NCI-H446 treated with DMSO at 0.1 percent for 48 hours (cell line): ENCODE results near the gene SLC37A1.
"Not testable (repeated sequence)": the region's sequence is repeated elsewhere in the genome, so short reads cannot be mapped to it uniquely, and the experiment has no call there.

Experiments used
- DNase-seq: peaks from one replicate; lab custom pipeline; 2025; lab: John Stamatoyannopoulos, UW

SLC37A1 gene

GRCh38 chr21:42595283-42596187 lies 81.9 kb downstream of the SLC37A1 start:
- no peak for DNase-seq

GRCh38 chr21:42596657-42597056 lies 83.0 kb downstream of the SLC37A1 start:
- DNase-seq: no peak

- no peak for DNase-seq
These were observed 84.0 kb downstream of the SLC37A1 start for GRCh38 chr21:42597487-42598158.

DNA sequence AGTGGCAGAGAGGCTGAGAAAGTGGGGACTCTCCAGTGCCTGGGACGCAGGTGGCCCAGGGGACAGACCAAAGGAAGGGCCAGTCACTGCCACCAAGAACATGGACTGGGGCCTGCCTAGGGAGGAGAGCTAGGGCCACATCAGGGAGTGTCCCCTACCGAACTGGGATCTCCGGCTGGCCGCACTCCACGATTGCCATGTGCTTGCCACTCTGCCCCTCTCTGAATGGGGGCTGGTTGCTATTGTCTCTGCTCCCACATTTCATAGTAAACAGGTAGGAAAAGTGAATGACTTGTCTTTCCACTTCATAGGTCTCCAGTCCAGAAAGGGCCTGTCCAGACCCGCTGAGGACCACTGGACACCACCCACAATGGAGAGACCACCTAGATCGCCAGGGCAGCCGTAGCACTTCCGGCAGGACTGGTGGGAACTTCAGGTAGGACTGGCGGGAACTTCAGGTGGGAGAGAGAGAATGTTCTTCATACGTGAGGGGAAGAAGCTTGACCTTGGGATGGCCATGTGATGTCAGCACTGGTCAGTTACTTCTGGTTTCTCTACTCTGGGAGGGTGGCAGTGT lies 84.6 kb downstream of the SLC37A1 start:
- DNase-seq: no peak

- no peak for DNase-seq
These were observed 85.8 kb downstream of the SLC37A1 start for GRCh38 chr21:42599486-42599885.

GRCh38 chr21:42599962-42600361 lies 86.3 kb downstream of the SLC37A1 start:
- DNase-seq: no peak

DNA sequence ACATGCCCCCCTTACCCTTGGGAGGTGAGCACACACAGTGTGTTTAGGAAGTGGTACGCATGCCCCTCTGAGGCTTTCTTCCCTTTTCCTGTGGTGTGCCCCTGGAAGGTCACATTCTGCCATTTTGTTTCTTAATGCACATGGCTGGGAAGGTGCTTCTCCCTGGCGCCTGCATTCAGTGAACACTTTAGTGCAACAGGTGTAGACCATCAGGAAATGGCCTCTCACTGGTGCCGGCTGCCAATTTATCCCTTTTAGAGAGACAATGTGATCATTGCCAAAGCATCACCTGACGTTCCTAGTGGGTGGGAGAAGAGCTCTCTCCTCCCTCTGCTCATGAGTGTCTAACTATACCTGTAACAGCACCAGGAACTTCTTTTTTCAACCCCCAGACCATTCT lies 88.0 kb downstream of the SLC37A1 start:
- DNase-seq: no peak

GRCh38 chr21:42607102-42607501 lies 93.5 kb downstream of the SLC37A1 start:
- DNase-seq: no peak

DNA sequence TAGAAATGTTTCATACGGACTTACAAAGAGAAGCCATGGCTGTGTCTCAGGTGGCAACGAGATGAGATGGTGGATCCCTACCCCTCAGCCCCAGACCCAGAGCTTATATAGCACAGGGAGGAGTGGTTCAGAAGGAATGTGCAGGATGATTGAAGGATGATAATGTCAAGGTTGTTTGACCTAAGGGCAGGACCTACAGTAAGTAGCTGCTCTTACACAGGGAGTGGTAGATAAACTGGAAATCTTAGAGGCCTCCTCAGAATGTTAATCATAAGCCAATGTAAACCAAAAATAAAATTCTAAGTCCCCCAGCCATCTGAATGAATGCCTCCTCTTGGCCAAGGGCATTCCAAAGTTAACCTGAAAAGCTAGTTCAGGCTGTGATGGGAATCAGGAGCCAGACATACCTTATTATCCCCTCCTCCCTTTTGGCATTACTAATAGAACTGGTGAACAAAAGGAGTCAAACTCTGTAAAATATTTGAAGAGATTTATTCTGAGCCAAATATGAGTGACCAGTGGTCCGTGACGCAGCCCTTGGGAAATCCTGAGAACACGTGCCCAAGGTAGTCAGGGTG lies 94.0 kb downstream of the SLC37A1 start:
- DNase-seq: no peak

DNA sequence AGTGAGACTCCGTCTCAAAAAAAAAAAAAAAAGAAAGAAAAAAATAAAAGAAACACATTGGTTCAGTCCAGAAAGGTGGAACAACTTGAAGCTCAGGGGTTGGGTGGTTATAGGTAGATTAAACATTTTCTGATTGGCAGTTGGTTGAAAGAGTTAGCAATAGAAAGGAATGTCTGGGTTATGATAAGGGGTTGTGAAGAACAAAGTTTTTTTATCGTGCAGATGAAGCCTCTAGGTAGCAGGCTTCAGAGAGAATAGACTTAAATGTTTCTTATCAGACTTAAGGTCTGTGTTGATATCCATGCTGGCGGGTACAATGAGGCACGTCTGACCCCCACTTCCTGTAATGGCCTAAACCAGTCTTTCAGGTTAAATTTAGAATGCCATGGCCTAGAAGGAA lies 94.8 kb downstream of the SLC37A1 start:
- DNase-seq: no peak

GRCh38 chr21:42609811-42610210 lies 96.2 kb downstream of the SLC37A1 start:
- no peak for DNase-seq

GRCh38 chr21:42611852-42612251 lies 98.2 kb downstream of the SLC37A1 start:
- no peak for DNase-seq

- DNase-seq: no peak
These were observed 98.7 kb downstream of the SLC37A1 start for GRCh38 chr21:42612390-42612789.

- no peak for DNase-seq
These were observed 100.1 kb downstream of the SLC37A1 start for GRCh38 chr21:42613756-42614155.

GRCh38 chr21:42614396-42614795 lies 100.7 kb downstream of the SLC37A1 start:
- DNase-seq: no peak

DNA sequence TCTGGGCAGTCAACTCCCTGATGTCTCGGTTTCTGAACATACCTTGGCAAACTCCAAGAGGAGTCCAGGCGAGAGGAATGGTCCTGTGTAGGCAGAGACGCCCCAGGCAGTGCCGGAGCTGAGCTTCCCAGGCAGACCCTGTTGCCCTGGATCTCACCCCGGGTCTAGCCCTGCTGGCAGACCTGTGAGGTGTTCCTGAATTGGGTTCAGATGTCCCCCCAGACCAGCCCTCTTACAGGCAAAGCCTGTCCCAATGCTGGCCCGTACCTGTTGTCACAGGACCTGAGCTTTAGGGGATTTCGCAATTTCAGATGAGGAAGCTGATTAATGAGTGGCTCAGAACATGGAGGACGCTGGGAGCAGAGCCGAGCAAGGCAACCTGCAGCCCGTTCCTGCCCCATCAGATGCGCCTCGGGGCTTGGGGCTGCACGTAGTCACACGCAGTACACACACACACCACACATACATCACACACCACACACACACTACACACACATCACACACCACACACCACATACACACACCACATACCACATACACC lies 101.2 kb downstream of the SLC37A1 start:
- no peak for DNase-seq

DNA sequence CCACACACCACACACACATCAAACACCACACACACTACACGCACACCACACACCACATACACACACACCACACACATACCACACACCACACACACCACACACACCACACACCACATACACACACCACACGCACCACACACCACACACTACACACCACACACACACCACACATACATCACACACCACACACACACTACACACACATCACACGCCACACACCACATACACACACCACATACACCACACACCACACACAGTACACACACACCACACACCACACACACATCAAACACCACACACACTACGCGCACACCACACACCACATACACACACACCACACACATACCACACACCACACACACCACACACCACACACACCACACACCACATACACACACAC lies 101.7 kb downstream of the SLC37A1 start:
- not testable (repeated sequence) for DNase-seq

DNA sequence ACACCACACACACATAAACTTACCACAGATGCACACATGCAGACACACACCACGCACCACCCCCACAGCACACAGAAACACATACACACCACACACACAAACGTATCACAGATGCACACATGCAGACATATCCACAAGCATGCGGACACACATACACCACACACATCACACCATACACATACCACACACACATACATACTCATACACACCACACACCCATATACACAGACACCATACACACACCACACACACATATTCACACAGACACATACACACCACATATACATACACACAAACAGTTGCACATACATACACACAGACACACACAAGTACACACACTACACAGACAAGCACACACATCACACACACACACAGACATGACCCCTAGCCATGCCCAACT lies 102.3 kb downstream of the SLC37A1 start:
- DNase-seq: no peak

DNA sequence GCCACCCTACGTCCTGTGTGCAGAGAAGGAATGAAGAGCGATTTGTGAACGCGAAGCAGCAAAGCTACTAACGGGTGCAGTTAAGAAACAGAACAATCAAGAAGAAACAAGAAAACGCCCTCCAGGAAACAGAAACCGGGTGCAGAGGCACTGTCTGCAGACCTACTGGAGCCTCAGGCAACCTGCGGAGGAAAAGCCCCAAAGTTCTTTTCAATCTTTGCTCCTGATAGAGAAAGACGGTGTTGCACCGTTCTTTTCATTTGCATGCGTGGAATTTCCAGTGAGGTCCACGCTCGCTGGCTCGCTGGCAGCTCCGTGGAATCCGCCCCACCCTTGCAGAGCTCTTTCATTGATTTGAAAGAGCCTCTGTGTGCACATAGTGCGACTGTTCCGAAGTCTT lies 102.8 kb downstream of the SLC37A1 start:
- DNase-seq: no peak

- DNase-seq: no peak
These were observed 103.3 kb downstream of the SLC37A1 start for GRCh38 chr21:42616941-42617340.

DNA sequence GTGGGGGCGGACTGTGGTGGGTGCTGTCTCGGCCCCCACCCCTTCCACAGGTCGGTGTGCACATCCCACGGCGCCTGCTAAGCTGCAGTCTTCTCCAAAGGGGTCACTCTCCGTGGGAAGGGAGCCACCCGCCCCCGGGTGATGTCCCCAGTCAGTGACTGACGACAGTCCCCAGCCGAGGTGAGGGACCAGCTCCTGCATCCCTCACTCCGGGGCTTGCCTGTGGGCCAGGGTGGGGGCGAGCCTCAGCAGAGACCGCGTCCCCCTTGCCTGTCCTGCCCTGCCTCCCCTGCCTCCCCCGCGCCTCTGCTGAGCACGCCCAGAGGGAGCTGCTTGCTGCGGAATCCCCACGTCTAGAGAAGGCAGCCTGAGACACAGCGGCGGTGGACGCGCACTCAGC lies 103.8 kb downstream of the SLC37A1 start:
- DNase-seq: no peak

DNA sequence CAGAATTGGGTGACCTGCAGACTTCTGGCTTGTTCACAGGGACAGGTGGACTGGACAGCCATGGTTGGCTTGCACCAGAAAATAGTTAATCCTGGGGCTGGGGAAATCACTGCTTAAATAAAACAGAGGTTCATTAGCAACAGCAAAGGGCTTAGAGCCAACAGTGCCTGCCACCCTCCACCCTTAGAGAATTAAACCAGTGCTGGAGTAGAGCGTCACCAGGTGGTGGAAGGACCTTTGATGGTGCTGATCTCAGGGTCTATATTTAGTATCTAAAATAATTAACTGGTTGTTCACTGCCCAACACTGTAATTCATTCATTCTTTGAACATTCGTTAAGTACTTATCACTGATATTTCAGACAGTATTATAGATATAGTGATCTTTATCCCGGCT lies 105.1 kb downstream of the SLC37A1 start:
- DNase-seq: no peak
